Thoracic aorta (tissue), 2 donors: ENCODE results near the gene NOP9. TPM values are rescaled to one million over a fixed set of nuclear protein-coding genes. Genes with fewer than 3 reads are reported as not detected.

Experiments
- ATAC-seq: fragments of 150-250 bp; one replicate; pipeline ENCODE4 v1.8.0; 2017; ENCODE audit warnings: low read depth; ENCODE audit not compliant: insufficient number of reproducible peaks, low FRiP score
- DNase-seq: peaks from one replicate; pipeline ENCODE4 v3.0.0-alpha.2; 2020; ENCODE audit warnings: low spot score
- H3K27ac ChIP-seq, 2 donors: fragments of 200-600 bp; sonication (generic); 1 replicate in 1 of 2; 2 replicates in 1 of 2; pipeline ENCODE4 v1.5.1; 2016; ENCODE audit warnings: mild to moderate bottlenecking in 2 of 2, moderate library complexity in 2 of 2
- H3K27me3 ChIP-seq: fragments of 200-600 bp; sonication (generic); replicated peaks from 2 replicates; pipeline ENCODE4 v1.6.0; 2016; ENCODE audit warnings: mild to moderate bottlenecking; ENCODE audit not compliant: insufficient read depth
- H3K36me3 ChIP-seq: fragments of 200-600 bp; sonication (generic); one replicate; pipeline ENCODE4 v1.5.1; 2016
- H3K4me1 ChIP-seq, 2 donors: fragments of 200-600 bp; sonication (generic); 1 replicate in 1 of 2; 2 replicates in 1 of 2; pipeline versions ENCODE4 v1.5.1 to v1.6.0; 2016; ENCODE audit warnings: low read depth in 2 of 2, mild to moderate bottlenecking in 1 of 2; ENCODE audit not compliant: control insufficient read depth in 1 of 2
- H3K4me3 ChIP-seq: fragments of 200-600 bp; sonication (generic); 2 replicates; pipeline ENCODE4 v1.5.1; 2016; ENCODE audit warnings: mild to moderate bottlenecking
- H3K9me3 ChIP-seq: fragments of 200-600 bp; sonication (generic); 2 replicates; pipeline ENCODE4 v1.5.1; 2016
- CTCF ChIP-seq: fragments of 200-600 bp; sonication (generic); IDR thresholded peaks from one replicate; pipeline ENCODE4 v1.5.1; 2019; ENCODE audit warnings: antibody characterized with exemption
- total RNA-seq, 2 donors: library from RNA; depleted of rRNA; stranded (reverse); fragments of >200 nt; gene quantifications; one replicate each; pipeline versions ENCODE4 v1.1.0 to v1.2.3, GENCODE V29; 2016

Gene NOP9
- total RNA-seq, 2 donors from 2014 or later = 15.8 to 19.2 TPM

GRCh38 chr14:24312736-24313507 is 13.3 kb downstream of the NOP9 start:
- H3K36me3 ChIP-seq = no peaks in the 10 kb centered on the region
- no peaks in the 10 kb centered on the region for H3K27me3 ChIP-seq
- no peak for TF ChIP-seq CTCF
- no peak for ATAC-seq
- H3K9me3 ChIP-seq = no peaks in the 10 kb centered on the region
- peaks cover 9 to 34% of the 10 kb centered on the region in 2 donors for H3K4me1 ChIP-seq
- DNase-seq = no peak
- H3K4me3 ChIP-seq = no peak overlapping the region
- H3K27ac ChIP-seq = peak overlapping the region in 1 of 2 donors; percentile 59

GRCh38 chr14:24313913-24314312 is 14.3 kb downstream of the NOP9 start:
- H3K4me1 ChIP-seq = peaks cover 9 to 34% of the 10 kb centered on the region in 2 donors
- TF ChIP-seq CTCF = no peak
- no peak for DNase-seq
- ATAC-seq = no peak
- no peaks in the 10 kb centered on the region for H3K27me3 ChIP-seq
- no peak overlapping the region for H3K4me3 ChIP-seq
- no peaks in the 10 kb centered on the region for H3K9me3 ChIP-seq
- no peaks in the 10 kb centered on the region for H3K36me3 ChIP-seq
- H3K27ac ChIP-seq = no peak overlapping the region

GRCh38 chr14:24314377-24315193 is 14.9 kb downstream of the NOP9 start:
- Histone ChIP-seq H3K27me3 (no peaks in the 10 kb centered on the region), H3K27ac (no peak overlapping the region), H3K36me3 (no peaks in the 10 kb centered on the region), H3K9me3 (no peaks in the 10 kb centered on the region), H3K4me1 (peaks cover 9 to 31% of the 10 kb centered on the region in 2 donors), H3K4me3 (no peak overlapping the region)
- DNase-seq (no peak), ATAC-seq (no peak)
- no peak for TF ChIP-seq CTCF

GRCh38 chr14:24315243-24315806 is 15.7 kb downstream of the NOP9 start:
- H3K4me3 ChIP-seq = no peak overlapping the region
- no peaks in the 10 kb centered on the region for H3K9me3 ChIP-seq
- peaks cover 4 to 23% of the 10 kb centered on the region in 2 donors for H3K4me1 ChIP-seq
- no peaks in the 10 kb centered on the region for H3K36me3 ChIP-seq
- H3K27ac ChIP-seq = no peak overlapping the region
- no peak for ATAC-seq
- TF ChIP-seq CTCF = no peak
- DNase-seq = no peak
- H3K27me3 ChIP-seq = no peaks in the 10 kb centered on the region
